HEK293 (cell line): Measurements from ENCODE around the gene NNMT.

Experiments
- CTCF ChIA-PET: fragments of 350-600 bp; formaldehyde crosslinking; extraction: SDS; loops from one replicate; lab custom pipeline; 2021; ENCODE audit warnings: antibody characterized with exemption; lab: Yijun Ruan, JAX
- POLR2A ChIA-PET: fragments of 300-600 bp; formaldehyde crosslinking; extraction: SDS; loops from one replicate; lab custom pipeline; 2020; ENCODE audit warnings: antibody characterized with exemption, inconsistent platforms; lab: Yijun Ruan, JAX
- H3K27ac ChIP-seq: fragments of 200-500 bp; sonication (Bioruptor generic); 2 replicates; pipeline ENCODE4 v1.5.1; 2014; ENCODE audit warnings: low read depth, low read length, control low read depth, inconsistent platforms; ENCODE audit errors: extremely low read depth
- H3K36me3 ChIP-seq, 2 experiments: fragments of 200-500 bp in 1 of 2; sonication (Bioruptor generic) in 1 of 2; 1 replicate in 1 of 2; 2 replicates in 1 of 2; pipeline ENCODE4 v1.5.1; 2014 to 2017; ENCODE audit warnings: inconsistent platforms in 2 of 2, low read length in 2 of 2; ENCODE audit not compliant: control insufficient read depth in 2 of 2, insufficient read depth in 1 of 2
- H3K4me1 ChIP-seq: fragments of 200-500 bp; sonication (Bioruptor generic); 2 replicates; pipeline ENCODE4 v1.5.1; 2014; ENCODE audit warnings: mild to moderate bottlenecking, low read length, inconsistent platforms; ENCODE audit not compliant: control insufficient read depth, insufficient read depth
- H3K4me3 ChIP-seq: 2 replicates; pipeline ENCODE4 v1.5.1; 2011; ENCODE audit warnings: low read depth, mild to moderate bottlenecking, control low read depth, low read length, moderate library complexity
- H3K9me3 ChIP-seq: fragments of 200-500 bp; sonication (Bioruptor generic); 2 replicates; pipeline ENCODE4 v1.5.1; 2014; ENCODE audit warnings: low read depth, low read length, inconsistent platforms; ENCODE audit not compliant: control insufficient read depth, insufficient read depth
- KLF16 ChIP-seq: fragments of 450-650 bp; formaldehyde crosslinking; IDR thresholded peaks from 2 replicates; pipeline ENCODE4 v1.5.1; 2017; ENCODE audit warnings: missing biosample characterization, missing genetic modification characterization
- ZBTB17 ChIP-seq: fragments of 450-650 bp; formaldehyde crosslinking; IDR thresholded peaks from 2 replicates; pipeline ENCODE4 v1.5.1; 2016; ENCODE audit warnings: missing biosample characterization, missing genetic modification characterization
- ZIC2 ChIP-seq: fragments of 450-650 bp; formaldehyde crosslinking; IDR thresholded peaks from 2 replicates; pipeline ENCODE4 v1.5.1; 2016; ENCODE audit warnings: missing biosample characterization, missing genetic modification characterization
- ZNF202 ChIP-seq: fragments of 450-650 bp; formaldehyde crosslinking; IDR thresholded peaks from 2 replicates; pipeline ENCODE4 v1.5.1; 2016; ENCODE audit warnings: missing biosample characterization, missing genetic modification characterization, borderline replicate concordance
- ZNF214 ChIP-seq: fragments of 450-650 bp; formaldehyde crosslinking; IDR thresholded peaks from 2 replicates; pipeline ENCODE4 v1.5.1; 2017; ENCODE audit warnings: missing biosample characterization, mild to moderate bottlenecking, missing genetic modification characterization, borderline replicate concordance
- ZNF23 ChIP-seq: fragments of 450-650 bp; formaldehyde crosslinking; IDR thresholded peaks from 2 replicates; pipeline ENCODE4 v1.5.1; 2016; ENCODE audit warnings: missing biosample characterization, missing genetic modification characterization, borderline replicate concordance
- ZNF311 ChIP-seq: fragments of 450-650 bp; formaldehyde crosslinking; IDR thresholded peaks from 2 replicates; pipeline ENCODE4 v1.5.1; 2017; ENCODE audit warnings: missing biosample characterization, missing genetic modification characterization, borderline replicate concordance
- ZNF561 ChIP-seq: fragments of 450-650 bp; IDR thresholded peaks from 2 replicates; pipeline ENCODE4 v1.5.1; 2018; ENCODE audit warnings: missing biosample characterization, missing genetic modification characterization, borderline replicate concordance
- ZNF707 ChIP-seq: fragments of 450-650 bp; formaldehyde crosslinking; IDR thresholded peaks from 2 replicates; pipeline ENCODE4 v1.5.1; 2016; ENCODE audit warnings: missing biosample characterization, missing genetic modification characterization
- ZNF76 ChIP-seq: fragments of 450-650 bp; formaldehyde crosslinking; IDR thresholded peaks from 2 replicates; pipeline ENCODE4; 2016; ENCODE audit warnings: low read depth, missing biosample characterization, missing genetic modification characterization, borderline replicate concordance
- TF ChIP-seq, protein P1 (sequence below): fragments of 450-650 bp; formaldehyde crosslinking; IDR thresholded peaks from 2 replicates; pipeline ENCODE4 v1.5.1; 2016; ENCODE audit warnings: missing biosample characterization, missing genetic modification characterization
- TF ChIP-seq, protein P2 (sequence below): fragments of 450-650 bp; formaldehyde crosslinking; IDR thresholded peaks from 2 replicates; pipeline ENCODE4 v1.5.1; 2016; ENCODE audit warnings: missing biosample characterization, missing genetic modification characterization
- TF ChIP-seq, protein P3 (sequence below): fragments of 450-650 bp; formaldehyde crosslinking; IDR thresholded peaks from 2 replicates; pipeline ENCODE4 v1.5.1; 2017; ENCODE audit warnings: missing biosample characterization, missing genetic modification characterization

NNMT gene

DNA sequence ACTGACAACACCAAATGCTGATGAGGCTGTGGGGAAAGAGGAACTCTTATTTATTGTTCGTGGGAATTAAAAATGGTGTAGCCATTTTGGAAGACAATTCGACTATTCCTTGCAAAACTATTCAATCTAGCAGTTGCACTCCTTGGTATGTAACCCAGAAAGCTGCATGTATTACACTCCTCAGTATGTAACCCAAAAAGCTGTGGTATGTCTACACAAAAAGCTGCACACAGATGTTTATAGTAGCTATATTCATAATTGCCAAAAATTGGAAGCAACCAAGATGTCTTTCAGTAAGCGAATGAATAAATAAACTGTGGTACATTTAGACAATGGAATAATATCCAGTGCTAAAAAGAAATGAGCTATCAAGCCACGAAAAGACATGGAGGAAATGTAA, 4.9 kb downstream of the NNMT start:
- ChIA-PET CTCF (interaction anchor here (1.2 kb wide), 1 partner anchor 20 kb away, joined by 4 read pairs; no protein-coding TSS in a partner anchor), POLR2A (no interaction called here)
- no peaks in the 10 kb centered on the region for H3K4me1 ChIP-seq
- H3K36me3 ChIP-seq = no peaks in the 10 kb centered on the region
- TF ChIP-seq ZNF23 (tag by site-specific recombination) = no peak
- TF ChIP-seq, protein P1, sequence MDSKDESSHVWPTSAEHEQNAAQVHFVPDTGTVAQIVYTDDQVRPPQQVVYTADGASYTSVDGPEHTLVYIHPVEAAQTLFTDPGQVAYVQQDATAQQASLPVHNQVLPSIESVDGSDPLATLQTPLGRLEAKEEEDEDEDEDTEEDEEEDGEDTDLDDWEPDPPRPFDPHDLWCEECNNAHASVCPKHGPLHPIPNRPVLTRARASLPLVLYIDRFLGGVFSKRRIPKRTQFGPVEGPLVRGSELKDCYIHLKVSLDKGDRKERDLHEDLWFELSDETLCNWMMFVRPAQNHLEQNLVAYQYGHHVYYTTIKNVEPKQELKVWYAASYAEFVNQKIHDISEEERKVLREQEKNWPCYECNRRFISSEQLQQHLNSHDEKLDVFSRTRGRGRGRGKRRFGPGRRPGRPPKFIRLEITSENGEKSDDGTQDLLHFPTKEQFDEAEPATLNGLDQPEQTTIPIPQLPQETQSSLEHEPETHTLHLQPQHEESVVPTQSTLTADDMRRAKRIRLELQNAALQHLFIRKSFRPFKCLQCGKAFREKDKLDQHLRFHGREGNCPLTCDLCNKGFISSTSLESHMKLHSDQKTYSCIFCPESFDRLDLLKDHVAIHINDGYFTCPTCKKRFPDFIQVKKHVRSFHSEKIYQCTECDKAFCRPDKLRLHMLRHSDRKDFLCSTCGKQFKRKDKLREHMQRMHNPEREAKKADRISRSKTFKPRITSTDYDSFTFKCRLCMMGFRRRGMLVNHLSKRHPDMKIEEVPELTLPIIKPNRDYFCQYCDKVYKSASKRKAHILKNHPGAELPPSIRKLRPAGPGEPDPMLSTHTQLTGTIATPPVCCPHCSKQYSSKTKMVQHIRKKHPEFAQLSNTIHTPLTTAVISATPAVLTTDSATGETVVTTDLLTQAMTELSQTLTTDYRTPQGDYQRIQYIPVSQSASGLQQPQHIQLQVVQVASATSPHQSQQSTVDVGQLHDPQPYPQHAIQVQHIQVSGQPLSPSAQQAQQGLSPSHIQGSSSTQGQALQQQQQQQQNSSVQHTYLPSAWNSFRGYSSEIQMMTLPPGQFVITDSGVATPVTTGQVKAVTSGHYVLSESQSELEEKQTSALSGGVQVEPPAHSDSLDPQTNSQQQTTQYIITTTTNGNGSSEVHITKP = no peak
- H3K4me3 ChIP-seq = no peak overlapping the region
- H3K27ac ChIP-seq = no peak overlapping the region
- H3K9me3 ChIP-seq = no peaks in the 10 kb centered on the region

DNA sequence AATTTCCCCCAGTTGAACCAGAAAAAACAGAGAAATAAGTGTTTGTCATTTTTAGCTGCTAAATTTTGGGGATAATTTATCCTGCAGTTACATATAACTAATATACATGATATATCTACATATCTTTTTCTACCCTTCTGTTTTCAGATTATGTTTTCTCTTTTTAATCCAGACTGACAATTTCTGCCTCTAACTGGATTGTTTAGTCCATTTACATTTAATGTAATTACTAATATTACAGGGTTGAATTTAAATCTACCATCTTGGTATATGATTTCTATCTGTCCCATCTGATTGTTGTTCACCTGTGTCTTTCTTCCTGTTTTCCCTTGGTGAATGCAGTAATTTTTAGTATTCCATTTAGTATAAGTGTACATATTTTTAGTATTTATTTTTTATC, 5.7 kb downstream of the NNMT start:
- no peaks in the 10 kb centered on the region for H3K9me3 ChIP-seq
- no peak overlapping the region for H3K4me3 ChIP-seq
- no peaks in the 10 kb centered on the region for H3K36me3 ChIP-seq
- POLR2A ChIA-PET = no interaction called here
- no peak overlapping the region for H3K27ac ChIP-seq
- TF ChIP-seq ZNF707 (tag by site-specific recombination) (no peak), ZNF311 (tag by site-specific recombination) (no peak), ZIC2 (no peak), KLF16 (tag by site-specific recombination) (no peak)
- no peaks in the 10 kb centered on the region for H3K4me1 ChIP-seq
- CTCF ChIA-PET = interaction anchor here (1.2 kb wide), 1 partner anchor 21 kb away, joined by 4 read pairs; no protein-coding TSS in a partner anchor

DNA sequence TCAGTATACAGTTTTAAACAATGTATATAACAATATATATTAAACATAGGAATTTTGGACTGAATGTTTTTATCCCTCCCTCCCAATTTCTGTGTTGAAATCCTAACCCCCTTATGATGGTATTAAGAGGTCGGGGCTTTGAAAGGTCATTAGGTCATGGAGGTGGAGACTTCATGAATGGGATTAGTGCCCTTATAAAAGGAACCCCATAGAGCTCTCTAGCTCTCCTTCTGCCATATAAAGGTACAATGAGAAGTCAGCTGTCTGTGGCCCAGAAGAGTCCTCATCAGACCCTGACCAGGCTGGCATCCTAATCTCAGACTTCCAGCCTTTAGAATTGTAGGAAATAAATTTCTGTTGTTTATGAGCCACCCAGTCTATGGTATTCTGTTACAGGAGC, 6.5 kb downstream of the NNMT start:
- H3K4me3 ChIP-seq = no peak overlapping the region
- H3K4me1 ChIP-seq = no peaks in the 10 kb centered on the region
- TF ChIP-seq ZBTB17 (no peak), ZNF214 (tag by site-specific recombination) (no peak), ZNF202 (tag by site-specific recombination) (no peak), ZNF76 (tag by site-specific recombination) (no peak), ZNF561 (tag by site-specific recombination) (no peak)
- TF ChIP-seq, protein P2, sequence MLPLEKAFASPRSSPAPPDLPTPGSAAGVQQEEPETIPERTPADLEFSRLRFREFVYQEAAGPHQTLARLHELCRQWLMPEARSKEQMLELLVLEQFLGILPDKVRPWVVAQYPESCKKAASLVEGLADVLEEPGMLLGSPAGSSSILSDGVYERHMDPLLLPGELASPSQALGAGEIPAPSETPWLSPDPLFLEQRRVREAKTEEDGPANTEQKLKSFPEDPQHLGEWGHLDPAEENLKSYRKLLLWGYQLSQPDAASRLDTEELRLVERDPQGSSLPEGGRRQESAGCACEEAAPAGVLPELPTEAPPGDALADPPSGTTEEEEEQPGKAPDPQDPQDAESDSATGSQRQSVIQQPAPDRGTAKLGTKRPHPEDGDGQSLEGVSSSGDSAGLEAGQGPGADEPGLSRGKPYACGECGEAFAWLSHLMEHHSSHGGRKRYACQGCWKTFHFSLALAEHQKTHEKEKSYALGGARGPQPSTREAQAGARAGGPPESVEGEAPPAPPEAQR = no peak
- TF ChIP-seq, protein P3, sequence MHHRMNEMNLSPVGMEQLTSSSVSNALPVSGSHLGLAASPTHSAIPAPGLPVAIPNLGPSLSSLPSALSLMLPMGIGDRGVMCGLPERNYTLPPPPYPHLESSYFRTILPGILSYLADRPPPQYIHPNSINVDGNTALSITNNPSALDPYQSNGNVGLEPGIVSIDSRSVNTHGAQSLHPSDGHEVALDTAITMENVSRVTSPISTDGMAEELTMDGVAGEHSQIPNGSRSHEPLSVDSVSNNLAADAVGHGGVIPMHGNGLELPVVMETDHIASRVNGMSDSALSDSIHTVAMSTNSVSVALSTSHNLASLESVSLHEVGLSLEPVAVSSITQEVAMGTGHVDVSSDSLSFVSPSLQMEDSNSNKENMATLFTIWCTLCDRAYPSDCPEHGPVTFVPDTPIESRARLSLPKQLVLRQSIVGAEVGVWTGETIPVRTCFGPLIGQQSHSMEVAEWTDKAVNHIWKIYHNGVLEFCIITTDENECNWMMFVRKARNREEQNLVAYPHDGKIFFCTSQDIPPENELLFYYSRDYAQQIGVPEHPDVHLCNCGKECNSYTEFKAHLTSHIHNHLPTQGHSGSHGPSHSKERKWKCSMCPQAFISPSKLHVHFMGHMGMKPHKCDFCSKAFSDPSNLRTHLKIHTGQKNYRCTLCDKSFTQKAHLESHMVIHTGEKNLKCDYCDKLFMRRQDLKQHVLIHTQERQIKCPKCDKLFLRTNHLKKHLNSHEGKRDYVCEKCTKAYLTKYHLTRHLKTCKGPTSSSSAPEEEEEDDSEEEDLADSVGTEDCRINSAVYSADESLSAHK (tag by site-specific recombination) = no peak
- CTCF ChIA-PET = no interaction called here
- no peaks in the 10 kb centered on the region for H3K36me3 ChIP-seq
- H3K27ac ChIP-seq = no peak overlapping the region
- POLR2A ChIA-PET = no interaction called here
- H3K9me3 ChIP-seq = no peaks in the 10 kb centered on the region
